ENCODE measurements around the gene ALAS2.

Gene ALAS2

GRCh38 chrX:55028611-55029010 lies 2.2 kb downstream of the ALAS2 start:
- Histone ChIP-seq H3K4me3 (ENCODE audit: low read depth, low read length) (no peak overlapping the region), H3K9me3 (ENCODE audit: severe bottlenecking) (no peaks in the 10 kb centered on the region), H3K27me3 (ENCODE audit: insufficient read depth, low read depth, severe bottlenecking) (peaks cover 33% of the 10 kb centered on the region), H3K27ac (no peak overlapping the region), H3K36me3 (no peaks in the 10 kb centered on the region)
- no peak for DNase-seq
- no peak for TF ChIP-seq CTCF (IDR thresholded peaks at IDR 0.05; ENCODE audit: low read depth, low read length)

- H3K4me3 ChIP-seq (ENCODE audit: low read depth, low read length), result no peak overlapping the region
- H3K27me3 ChIP-seq (ENCODE audit: insufficient read depth, low read depth, severe bottlenecking), result peaks cover 32% of the 10 kb centered on the region
Observed at GRCh38 chrX:55028040-55028439, 2.7 kb downstream of the ALAS2 start.

GRCh38 chrX:55026840-55027239 lies 3.9 kb downstream of the ALAS2 start:
- no peak for TF ChIP-seq CTCF (IDR thresholded peaks at IDR 0.05; ENCODE audit: low read depth, low read length)
- H3K9me3 ChIP-seq (ENCODE audit: severe bottlenecking), result no peaks in the 10 kb centered on the region
- H3K27me3 ChIP-seq (ENCODE audit: insufficient read depth, low read depth, severe bottlenecking), result peaks cover 22% of the 10 kb centered on the region
- H3K36me3 ChIP-seq, result no peaks in the 10 kb centered on the region
- DNase-seq, result no peak
- no peak overlapping the region for H3K4me3 ChIP-seq (ENCODE audit: low read depth, low read length)
- H3K27ac ChIP-seq, result no peak overlapping the region

More at GRCh38 chrX:55028040-55028439, 2.7 kb downstream of the ALAS2 start:
- Histone ChIP-seq H3K36me3 (no peaks in the 10 kb centered on the region), H3K9me3 (ENCODE audit: severe bottlenecking) (no peaks in the 10 kb centered on the region), H3K27ac (no peak overlapping the region)
- DNase-seq, result no peak
- TF ChIP-seq CTCF (IDR thresholded peaks at IDR 0.05; ENCODE audit: low read depth, low read length), result no peak

GRCh38 chrX:55026143-55026542 lies 4.6 kb downstream of the ALAS2 start:
- Histone ChIP-seq H3K36me3 (no peaks in the 10 kb centered on the region), H3K9me3 (ENCODE audit: severe bottlenecking) (no peaks in the 10 kb centered on the region), H3K27ac (no peak overlapping the region), H3K27me3 (ENCODE audit: insufficient read depth, low read depth, severe bottlenecking) (peaks cover 17% of the 10 kb centered on the region), H3K4me3 (ENCODE audit: low read depth, low read length) (no peak overlapping the region)
- no peak for TF ChIP-seq CTCF (IDR thresholded peaks at IDR 0.05; ENCODE audit: low read depth, low read length)
- DNase-seq, result no peak

- TF ChIP-seq CTCF (IDR thresholded peaks at IDR 0.05; ENCODE audit: low read depth, low read length), result no peak
- H3K4me3 ChIP-seq (ENCODE audit: low read depth, low read length), result no peak overlapping the region
Observed at GRCh38 chrX:55014897-55015299, 15.9 kb downstream of the ALAS2 start.

GRCh38 chrX:55011294-55011693 lies 19.5 kb downstream of the ALAS2 start:
- Histone ChIP-seq H3K27ac (no peak overlapping the region), H3K27me3 (ENCODE audit: insufficient read depth, low read depth, severe bottlenecking) (peaks cover 3% of the 10 kb centered on the region), H3K9me3 (ENCODE audit: severe bottlenecking) (no peaks in the 10 kb centered on the region), H3K36me3 (no peaks in the 10 kb centered on the region), H3K4me3 (ENCODE audit: low read depth, low read length) (no peak overlapping the region)
- no peak for TF ChIP-seq CTCF (IDR thresholded peaks at IDR 0.05; ENCODE audit: low read depth, low read length)
- DNase-seq, result no peak

More at GRCh38 chrX:55014897-55015299, 15.9 kb downstream of the ALAS2 start:
- H3K27ac ChIP-seq, result no peak overlapping the region
- no peak for DNase-seq
- H3K9me3 ChIP-seq (ENCODE audit: severe bottlenecking), result no peaks in the 10 kb centered on the region
- H3K27me3 ChIP-seq (ENCODE audit: insufficient read depth, low read depth, severe bottlenecking), result peaks cover 3% of the 10 kb centered on the region
- H3K36me3 ChIP-seq, result no peaks in the 10 kb centered on the region

Data from WERI-Rb-1 (cell line).